Measurements from ENCODE around the gene TRDN.

- no peak for TF ChIP-seq POLR2A (IDR thresholded peaks at IDR 0.05)
- TF ChIP-seq CTCF (IDR thresholded peaks at IDR 0.05), result no peak
Measured at GRCh38 chr6:123439371-123439770, 197.4 kb downstream of the TRDN start.
